SK-N-SH (cell line): Measurements from ENCODE around the gene AGAP1.

Source experiments
- EP300 ChIP-seq, 2 experiments: IDR thresholded peaks; 2 replicates each; pipeline versions ENCODE4 v1.4.0 to v1.6.1; 2012; ENCODE audit warnings: borderline replicate concordance in 1 of 2, low read depth in 1 of 2, low read length in 1 of 2
- EZH2phosphoT487 ChIP-seq: fragments of 200-600 bp; sonication (generic); IDR thresholded peaks from 2 replicates; pipeline ENCODE4 v1.6.1; 2017; ENCODE audit warnings: low read depth, mixed run types, mild to moderate bottlenecking, antibody characterized with exemption, moderate library complexity, borderline replicate concordance
- FOXM1 ChIP-seq: IDR thresholded peaks from 2 replicates; pipeline ENCODE4 v1.4.0; 2012; ENCODE audit warnings: low read depth, mild to moderate bottlenecking
- JUND ChIP-seq: IDR thresholded peaks from 2 replicates; pipeline ENCODE4 v1.4.0; 2012
- POLR2AphosphoS5 ChIP-seq: IDR thresholded peaks from 2 replicates; pipeline ENCODE4 v1.6.1; 2012; ENCODE audit warnings: low read depth, low read length
- RCOR1 ChIP-seq: fragments of 150-350 bp; IDR thresholded peaks from 2 replicates; pipeline ENCODE4 v1.6.1; 2017; ENCODE audit warnings: antibody characterized with exemption, low read length
- SMC3 ChIP-seq: IDR thresholded peaks from 2 replicates; pipeline ENCODE4 v1.6.1; 2012; ENCODE audit warnings: low read depth, low read length, improper control_type of control experiment
- YY1 ChIP-seq: IDR thresholded peaks from 2 replicates; pipeline ENCODE4 v1.4.0; 2012; ENCODE audit warnings: low read depth, mild to moderate bottlenecking
- TF ChIP-seq, protein P1 (sequence below): fragments of 200-600 bp; sonication (generic); IDR thresholded peaks from 2 replicates; pipeline ENCODE4 v1.6.1; 2017; ENCODE audit warnings: antibody characterized with exemption, mild to moderate bottlenecking, moderate library complexity
- TF ChIP-seq, protein P2 (sequence below): fragments of 150-350 bp; IDR thresholded peaks from 2 replicates; pipeline ENCODE4 v1.6.1; 2017; ENCODE audit warnings: antibody characterized with exemption, low read length, low read depth, borderline replicate concordance
- TF ChIP-seq, protein P3 (sequence below): IDR thresholded peaks from 2 replicates; pipeline ENCODE4 v1.4.0; 2012; ENCODE audit warnings: low read depth

DNA sequence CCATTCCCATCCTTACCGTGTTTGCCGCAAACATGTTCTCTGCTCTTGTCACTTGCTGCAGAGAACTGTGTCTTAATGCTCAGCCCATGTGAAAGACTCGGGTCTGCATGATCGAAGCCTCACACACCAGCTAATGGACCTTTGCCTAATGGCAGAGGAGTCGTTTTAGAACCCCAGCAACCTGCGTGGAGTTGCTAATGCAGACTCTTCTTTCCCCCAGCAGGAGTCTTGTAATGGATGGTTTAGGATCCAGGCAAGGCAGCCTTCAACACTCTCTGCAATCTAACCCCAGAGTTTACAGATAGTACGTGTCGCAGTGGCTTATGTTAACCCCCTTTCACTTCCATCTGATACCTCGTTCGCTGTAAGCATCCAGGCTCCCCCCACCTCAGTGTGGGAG, 316.4 kb downstream of the AGAP1 start:
- TF ChIP-seq, protein P1, sequence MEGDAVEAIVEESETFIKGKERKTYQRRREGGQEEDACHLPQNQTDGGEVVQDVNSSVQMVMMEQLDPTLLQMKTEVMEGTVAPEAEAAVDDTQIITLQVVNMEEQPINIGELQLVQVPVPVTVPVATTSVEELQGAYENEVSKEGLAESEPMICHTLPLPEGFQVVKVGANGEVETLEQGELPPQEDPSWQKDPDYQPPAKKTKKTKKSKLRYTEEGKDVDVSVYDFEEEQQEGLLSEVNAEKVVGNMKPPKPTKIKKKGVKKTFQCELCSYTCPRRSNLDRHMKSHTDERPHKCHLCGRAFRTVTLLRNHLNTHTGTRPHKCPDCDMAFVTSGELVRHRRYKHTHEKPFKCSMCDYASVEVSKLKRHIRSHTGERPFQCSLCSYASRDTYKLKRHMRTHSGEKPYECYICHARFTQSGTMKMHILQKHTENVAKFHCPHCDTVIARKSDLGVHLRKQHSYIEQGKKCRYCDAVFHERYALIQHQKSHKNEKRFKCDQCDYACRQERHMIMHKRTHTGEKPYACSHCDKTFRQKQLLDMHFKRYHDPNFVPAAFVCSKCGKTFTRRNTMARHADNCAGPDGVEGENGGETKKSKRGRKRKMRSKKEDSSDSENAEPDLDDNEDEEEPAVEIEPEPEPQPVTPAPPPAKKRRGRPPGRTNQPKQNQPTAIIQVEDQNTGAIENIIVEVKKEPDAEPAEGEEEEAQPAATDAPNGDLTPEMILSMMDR: no peak
- TF ChIP-seq JUND (no peak), EZH2phosphoT487 (no peak), YY1 (no peak), POLR2AphosphoS5 (no peak), RCOR1 (no peak), EP300 (IDR thresholded peaks at IDR 0.05; ENCODE audit: borderline replicate concordance in 1 of 2, low read depth in 1 of 2, low read length in 1 of 2) (no peak), SMC3 (no peak), FOXM1 (no peak)
- TF ChIP-seq, protein P2, sequence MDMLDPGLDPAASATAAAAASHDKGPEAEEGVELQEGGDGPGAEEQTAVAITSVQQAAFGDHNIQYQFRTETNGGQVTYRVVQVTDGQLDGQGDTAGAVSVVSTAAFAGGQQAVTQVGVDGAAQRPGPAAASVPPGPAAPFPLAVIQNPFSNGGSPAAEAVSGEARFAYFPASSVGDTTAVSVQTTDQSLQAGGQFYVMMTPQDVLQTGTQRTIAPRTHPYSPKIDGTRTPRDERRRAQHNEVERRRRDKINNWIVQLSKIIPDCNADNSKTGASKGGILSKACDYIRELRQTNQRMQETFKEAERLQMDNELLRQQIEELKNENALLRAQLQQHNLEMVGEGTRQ: no peak
- TF ChIP-seq, protein P3, sequence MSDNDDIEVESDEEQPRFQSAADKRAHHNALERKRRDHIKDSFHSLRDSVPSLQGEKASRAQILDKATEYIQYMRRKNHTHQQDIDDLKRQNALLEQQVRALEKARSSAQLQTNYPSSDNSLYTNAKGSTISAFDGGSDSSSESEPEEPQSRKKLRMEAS: no peak
